Endothelial cell of umbilical vein (primary cell): ENCODE measurements around the gene IFRD2. TPM values are rescaled to one million over a fixed set of nuclear protein-coding genes. Genes with fewer than 3 reads are reported as not detected.

Experiments
- BruUV-seq: library from RNA; stranded (reverse); fragments of 400-500 nt; replicated peaks from 2 replicates; lab custom pipeline; 2021; lab: Mats Ljungman, UMichigan
- CTCF ChIA-PET: fragments of 300-600, 350-600 bp; sonication (Branson Sonifier 250); formaldehyde crosslinking; loops from one replicate; lab custom pipeline; 2021; ENCODE audit warnings: antibody characterized with exemption, inconsistent platforms; lab: Charles Lee
- POLR2A ChIA-PET: fragments of 300-600, 350-600 bp; sonication (Branson Sonifier 250); formaldehyde crosslinking; loops from one replicate; lab custom pipeline; 2021; ENCODE audit warnings: antibody characterized with exemption, inconsistent platforms; lab: Charles Lee
- DNase-seq: peaks from one replicate; pipeline ENCODE4 v3.0.0-alpha.2; 2011; ENCODE audit warnings: low read depth, low spot score
- FAIRE-seq: peaks from 2 replicates; lab custom pipeline; 2011; peaks lifted over from hg19 to GRCh38; lab: Jason Lieb, UNC
- H2AFZ ChIP-seq: 2 replicates; pipeline ENCODE4 v1.6.0; 2012; ENCODE audit warnings: low read depth, low read length, control low read depth, inconsistent platforms
- H3K27ac ChIP-seq: 2 replicates; pipeline ENCODE4 v1.5.1; 2011; ENCODE audit warnings: low read depth, mild to moderate bottlenecking, control low read depth, low read length, moderate library complexity; ENCODE audit not compliant: insufficient read depth
- H3K27me3 ChIP-seq, 2 experiments: 2 replicates each; pipeline versions ENCODE4 v1.6.0 to v1.6.1; 2011; ENCODE audit warnings: low read length in 2 of 2, mixed read lengths in 1 of 2; ENCODE audit not compliant: control insufficient read depth in 2 of 2, insufficient read depth in 2 of 2
- H3K36me3 ChIP-seq, 2 experiments: 2 replicates in 1 of 2; 3 replicates in 1 of 2; pipeline ENCODE4 v1.5.1; 2011; ENCODE audit warnings: low read length in 2 of 2, mild to moderate bottlenecking in 1 of 2, moderate library complexity in 1 of 2; ENCODE audit not compliant: control insufficient read depth in 2 of 2, insufficient read depth in 2 of 2; ENCODE audit errors: extremely low read depth in 1 of 2
- H3K4me1 ChIP-seq: 3 replicates; pipeline ENCODE4 v1.5.1; 2011; ENCODE audit warnings: mild to moderate bottlenecking, low read length; ENCODE audit not compliant: control insufficient read depth, insufficient read depth; ENCODE audit errors: extremely low read depth
- H3K4me2 ChIP-seq: 2 replicates; pipeline ENCODE4 v1.6.1; 2011; ENCODE audit warnings: low read length, control low read depth, mixed read lengths; ENCODE audit not compliant: insufficient read depth
- H3K4me3 ChIP-seq, 3 experiments: fragments of 200-600 bp in 1 of 3; sonication (generic), shearing (Covaris generic) in 1 of 3; replicated peaks in 1 of 3; 2 replicates each; pipeline ENCODE4 v1.5.1; 2011 to 2016; ENCODE audit warnings: control low read depth in 3 of 3, low read length in 3 of 3, mild to moderate bottlenecking in 2 of 3, inconsistent platforms in 1 of 3, low read depth in 1 of 3, moderate library complexity in 1 of 3; ENCODE audit not compliant: insufficient read depth in 1 of 3
- H3K79me2 ChIP-seq: 2 replicates; pipeline ENCODE4 v1.6.0; 2012; ENCODE audit warnings: low read length, inconsistent platforms; ENCODE audit not compliant: control insufficient read depth, insufficient read depth
- H3K9ac ChIP-seq: replicated peaks from 2 replicates; pipeline ENCODE3; 2011; ENCODE audit warnings: low read length, control low read depth; ENCODE audit not compliant: insufficient read depth; ENCODE audit errors: extremely low read depth
- H3K9me1 ChIP-seq: replicated peaks from 3 replicates; pipeline ENCODE4 v1.6.0; 2011; ENCODE audit warnings: mild to moderate bottlenecking, low read length; ENCODE audit not compliant: control insufficient read depth, insufficient read depth; ENCODE audit errors: extremely low read depth
- H3K9me3 ChIP-seq: replicated peaks from 2 replicates; pipeline ENCODE4 v1.5.1; 2012; ENCODE audit warnings: low read length, inconsistent platforms; ENCODE audit not compliant: control insufficient read depth, insufficient read depth
- H4K20me1 ChIP-seq: replicated peaks from 2 replicates; pipeline ENCODE3; 2011; ENCODE audit warnings: mild to moderate bottlenecking, low read length; ENCODE audit not compliant: control insufficient read depth, insufficient read depth; ENCODE audit errors: extremely low read depth
- CTCF ChIP-seq, 2 donors: IDR thresholded peaks; 1 replicate in 1 of 2; 2 replicates in 1 of 2; pipeline ENCODE4 v1.5.1; 2011; ENCODE audit warnings: low read length in 2 of 2, mild to moderate bottlenecking in 2 of 2, moderate library complexity in 2 of 2, control low read depth in 1 of 2, inconsistent platforms in 1 of 2, low read depth in 1 of 2; ENCODE audit not compliant: insufficient read depth in 1 of 2; ENCODE audit errors: extremely low read depth in 1 of 2
- EZH2 ChIP-seq: IDR thresholded peaks from 2 replicates; pipeline ENCODE4 v1.6.1; 2012; ENCODE audit warnings: borderline replicate concordance, low read depth, mild to moderate bottlenecking, moderate library complexity, low read length, inconsistent platforms; ENCODE audit not compliant: severe bottlenecking
- FOS ChIP-seq: IDR thresholded peaks from 2 replicates; pipeline ENCODE4 v1.6.1; 2011; ENCODE audit warnings: mild to moderate bottlenecking, low read length, moderate library complexity, borderline replicate concordance; ENCODE audit not compliant: insufficient read depth
- GATA2 ChIP-seq: IDR thresholded peaks from 2 replicates; pipeline ENCODE4 v1.7.0; 2011; ENCODE audit warnings: low read depth, mild to moderate bottlenecking, moderate library complexity, mixed read lengths, low read length; ENCODE audit not compliant: insufficient read length, insufficient read depth
- JUN ChIP-seq: IDR thresholded peaks from 2 replicates; pipeline ENCODE4 v1.6.1; 2011; ENCODE audit warnings: borderline replicate concordance, low read depth; ENCODE audit not compliant: insufficient read length, insufficient read depth
- MAX ChIP-seq: IDR thresholded peaks from 2 replicates; pipeline ENCODE4 v1.6.1; 2011; ENCODE audit not compliant: insufficient read depth, insufficient read length
- MYC ChIP-seq: IDR thresholded peaks from one replicate; pipeline ENCODE4 v1.6.1; 2011; ENCODE audit warnings: mild to moderate bottlenecking, low read depth, low read length
- POLR2A ChIP-seq: IDR thresholded peaks from 2 replicates; pipeline ENCODE4 v1.6.1; 2012; ENCODE audit warnings: low read depth, mild to moderate bottlenecking, control low read depth, low read length
- POLR2AphosphoS5 ChIP-seq: IDR thresholded peaks from 2 replicates; pipeline ENCODE4 v1.6.1; 2012; ENCODE audit warnings: low read depth, mild to moderate bottlenecking, control low read depth, low read length, moderate library complexity; ENCODE audit not compliant: insufficient read depth
- dilution Hi-C: fragments of 300-500 bp; cut with MboI; formaldehyde crosslinking; loops from one replicate; pipeline ENCODE4 v1.15.0; 2019; ENCODE audit warnings: low sequenced_read_pairs; ENCODE audit not compliant: extremely low pct_ligation_motif_present
- intact Hi-C: fragments of 100-400 bp; cut with micrococcal nuclease; formaldehyde crosslinking; loops from one replicate; pipeline ENCODE4 v1.10.0; 2022
- polyA plus RNA-seq, 4 experiments: library from polyadenylated mRNA; depleted of rRNA in 3 of 4; stranded (reverse) in 3 of 4; unstranded in 1 of 4; fragments of >200 nt; gene quantifications; 2 replicates each; pipeline versions ENCODE4 v1.2.1 to v1.2.3, GENCODE V29; 2011 to 2012; ENCODE audit warnings: missing spikeins in 1 of 4
- total RNA-seq: library from RNA; stranded (reverse); gene quantifications from 2 replicates; pipeline ENCODE4 v1.2.3, GENCODE V29; 2021

The IFRD2 gene
- total and polyA plus RNA-seq, 2 donors (not counting 3 experiments of a cell fraction or from before 2014, with no cell fraction given) = 99.4 to 111 TPM

- intact Hi-C loops (no loop called here), dilution Hi-C loops (no loop called here)
- Histone ChIP-seq H3K27ac (no peak overlapping the region), H3K4me3 (no peak overlapping the region), H3K27me3 (no peaks in the 10 kb centered on the region), H3K9me1 (no peaks in the 10 kb centered on the region), H4K20me1 (no peaks in the 10 kb centered on the region), H3K36me3 (peaks cover 20 to 29% of the 10 kb centered on the region in 2 experiments), H3K4me1 (peaks cover 41% of the 10 kb centered on the region), H3K4me2 (no peak overlapping the region), H3K9me3 (no peaks in the 10 kb centered on the region), H3K9ac (no peak overlapping the region), H3K79me2 (peaks cover 66% of the 10 kb centered on the region), H2AFZ (no peak overlapping the region)
- no TSS peak for BruUV-seq
- ChIA-PET POLR2A (no interaction called here), CTCF (no interaction called here)
- DNase-seq (no peak), FAIRE-seq (no peak)
- TF ChIP-seq EZH2 = no peak
- no peak for TF ChIP-seq MAX
- TF ChIP-seq MYC = no peak
- TF ChIP-seq JUN = no peak
- no peak for TF ChIP-seq POLR2AphosphoS5
- no peak for TF ChIP-seq POLR2A
- TF ChIP-seq FOS = no peak
- TF ChIP-seq CTCF (IDR thresholded peaks at IDR 0.05; ENCODE audit: extremely low read depth in 1 of 2, insufficient read depth in 1 of 2, low read depth in 1 of 2, low read length in 2 of 2) = no peak
- no peak for TF ChIP-seq GATA2
Measured at GRCh38 chr3:50331364-50331907, 39.2 kb upstream of the IFRD2 start.
